ENCODE results near the gene MIGA2. TPM values are rescaled to one million over a fixed set of nuclear protein-coding genes. Genes with fewer than 3 reads are reported as not detected.

The MIGA2 gene
- total RNA-seq, 6 experiments from 2014 or later: 9.1 to 16.4 (median 10.8) TPM

- TF ChIP-seq, protein P1, sequence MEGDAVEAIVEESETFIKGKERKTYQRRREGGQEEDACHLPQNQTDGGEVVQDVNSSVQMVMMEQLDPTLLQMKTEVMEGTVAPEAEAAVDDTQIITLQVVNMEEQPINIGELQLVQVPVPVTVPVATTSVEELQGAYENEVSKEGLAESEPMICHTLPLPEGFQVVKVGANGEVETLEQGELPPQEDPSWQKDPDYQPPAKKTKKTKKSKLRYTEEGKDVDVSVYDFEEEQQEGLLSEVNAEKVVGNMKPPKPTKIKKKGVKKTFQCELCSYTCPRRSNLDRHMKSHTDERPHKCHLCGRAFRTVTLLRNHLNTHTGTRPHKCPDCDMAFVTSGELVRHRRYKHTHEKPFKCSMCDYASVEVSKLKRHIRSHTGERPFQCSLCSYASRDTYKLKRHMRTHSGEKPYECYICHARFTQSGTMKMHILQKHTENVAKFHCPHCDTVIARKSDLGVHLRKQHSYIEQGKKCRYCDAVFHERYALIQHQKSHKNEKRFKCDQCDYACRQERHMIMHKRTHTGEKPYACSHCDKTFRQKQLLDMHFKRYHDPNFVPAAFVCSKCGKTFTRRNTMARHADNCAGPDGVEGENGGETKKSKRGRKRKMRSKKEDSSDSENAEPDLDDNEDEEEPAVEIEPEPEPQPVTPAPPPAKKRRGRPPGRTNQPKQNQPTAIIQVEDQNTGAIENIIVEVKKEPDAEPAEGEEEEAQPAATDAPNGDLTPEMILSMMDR (IDR thresholded peaks at IDR 0.05): no peak
- TF ChIP-seq POLR2A (IDR thresholded peaks at IDR 0.05): no peak
- WGBS (ENCODE audit: insufficient coverage, low coverage, low lambda C conversion rate, missing lambda C conversion rate): 89% methylated on average over 5 of the region's 17 CpGs
- Histone ChIP-seq H3K27me3 (no peaks in the 10 kb centered on the region), H3K4me1 (peaks cover 0 to 15% (median 2%) of the 10 kb centered on the region in 4 donors), H3K36me3 (peaks cover 0 to 13% (median 0%) of the 10 kb centered on the region in 4 donors), H3K27ac (no peak overlapping the region), H3K4me3 (no peak overlapping the region), H3K9me3 (no peaks in the 10 kb centered on the region)
- intact Hi-C loops (cut with DNase I): no loop called here
- ATAC-seq: no peak
- no peak for DNase-seq
Observed at GRCh38 chr9:129105857-129106694, 69.7 kb downstream of the MIGA2 start.

DNA sequence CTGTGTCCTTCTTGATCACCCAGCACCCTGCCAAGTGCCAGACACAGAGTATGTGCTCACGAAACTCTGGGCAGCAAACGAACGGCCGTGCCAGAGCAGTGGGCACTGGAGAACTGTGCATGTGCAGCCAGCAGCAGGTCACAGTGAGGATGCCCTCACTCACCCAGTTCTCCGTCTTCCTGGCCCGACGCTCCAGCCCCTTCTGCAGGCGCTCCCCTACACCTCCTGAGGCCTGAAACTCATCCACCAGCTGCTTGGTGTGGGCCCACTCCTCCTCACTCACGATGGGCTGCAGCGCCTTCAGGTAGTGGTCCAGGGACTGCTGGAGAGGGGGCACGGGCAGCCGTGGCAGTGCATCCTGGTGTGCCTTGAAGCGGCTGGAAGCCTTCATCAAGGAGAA lies 71.2 kb downstream of the MIGA2 start:
- DNase-seq (no peak), ATAC-seq (no peak)
- Histone ChIP-seq H3K4me1 (peaks cover 0 to 22% (median 5%) of the 10 kb centered on the region in 4 donors), H3K27me3 (no peaks in the 10 kb centered on the region), H3K9me3 (no peaks in the 10 kb centered on the region), H3K4me3 (no peak overlapping the region), H3K36me3 (peaks cover 0 to 7% (median 0%) of the 10 kb centered on the region in 4 donors), H3K27ac (no peak overlapping the region)
- no CpG with 5 or more reads among the region's 13 CpGs for WGBS (ENCODE audit: insufficient coverage, low coverage, low lambda C conversion rate, missing lambda C conversion rate)
- intact Hi-C loops (cut with DNase I): no loop called here
- no peak for TF ChIP-seq POLR2A (IDR thresholded peaks at IDR 0.05)
- TF ChIP-seq, protein P1 (IDR thresholded peaks at IDR 0.05): no peak

DNA sequence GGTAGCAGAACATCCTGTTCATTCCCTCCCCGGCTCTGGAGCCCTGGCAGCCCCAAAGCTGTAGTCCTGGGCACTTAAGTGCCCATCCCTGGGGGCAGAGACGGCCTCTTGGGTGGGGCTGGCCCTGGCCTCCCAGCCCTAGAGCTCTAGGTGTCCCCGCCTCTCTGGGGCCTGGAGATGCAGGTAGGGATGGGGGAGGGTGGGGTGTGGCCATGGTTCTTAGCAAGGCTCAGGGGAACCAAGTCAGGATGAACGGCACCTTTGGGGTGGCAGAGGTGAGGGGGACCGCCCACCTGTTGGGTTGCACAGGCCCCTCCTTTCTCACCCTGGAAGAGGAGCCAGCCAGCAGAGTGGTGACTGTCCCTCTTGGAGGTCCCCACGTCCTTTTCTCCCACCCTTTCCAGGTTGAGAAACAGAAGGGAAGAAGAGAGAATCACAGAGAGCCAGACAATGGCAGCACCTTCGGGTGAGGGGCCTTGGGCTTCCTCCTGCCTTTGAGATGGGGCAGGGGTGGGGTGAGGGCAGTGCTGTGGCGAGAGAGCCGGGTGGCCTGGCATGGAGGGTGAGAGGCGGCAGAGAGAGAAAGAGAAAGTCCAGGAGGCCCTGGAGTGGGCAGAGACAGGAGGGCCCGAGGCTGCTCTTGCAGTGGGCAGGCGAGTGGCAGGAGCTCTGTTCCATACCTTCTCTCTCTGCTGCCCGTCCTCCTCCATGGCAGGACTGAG lies 71.8 kb downstream of the MIGA2 start:
- H3K4me1 ChIP-seq: peaks cover 0 to 22% (median 5%) of the 10 kb centered on the region in 4 donors
- TF ChIP-seq, protein P1 (IDR thresholded peaks at IDR 0.05): no peak
- no peak for TF ChIP-seq POLR2A (IDR thresholded peaks at IDR 0.05)
- no peak for DNase-seq
- H3K4me3 ChIP-seq: no peak overlapping the region
- ATAC-seq: no peak
- H3K9me3 ChIP-seq: no peaks in the 10 kb centered on the region
- peaks cover 0 to 7% (median 0%) of the 10 kb centered on the region in 4 donors for H3K36me3 ChIP-seq
- H3K27me3 ChIP-seq: no peaks in the 10 kb centered on the region
- WGBS (ENCODE audit: insufficient coverage, low coverage, low lambda C conversion rate, missing lambda C conversion rate): 84% methylated on average over 7 of the region's 13 CpGs
- intact Hi-C loops (cut with DNase I): no loop called here
- H3K27ac ChIP-seq: no peak overlapping the region

GRCh38 chr9:129108805-129109536 lies 72.5 kb downstream of the MIGA2 start:
- DNase-seq: no peak
- H3K9me3 ChIP-seq: no peaks in the 10 kb centered on the region
- TF ChIP-seq POLR2A (IDR thresholded peaks at IDR 0.05): no peak
- TF ChIP-seq, protein P1 (IDR thresholded peaks at IDR 0.05): no peak
- WGBS (ENCODE audit: insufficient coverage, low coverage, low lambda C conversion rate, missing lambda C conversion rate): 57% methylated on average over 9 of the region's 10 CpGs
- H3K27me3 ChIP-seq: no peaks in the 10 kb centered on the region
- intact Hi-C loops (cut with DNase I): no loop called here
- H3K4me1 ChIP-seq: peaks cover 0 to 26% (median 5%) of the 10 kb centered on the region in 4 donors
- no peak for ATAC-seq
- peak overlapping the region in 2 of 3 donors; percentile 67 to 86 for H3K4me3 ChIP-seq
- H3K36me3 ChIP-seq: peaks cover 0 to 7% (median 0%) of the 10 kb centered on the region in 4 donors
- no peak overlapping the region for H3K27ac ChIP-seq
